SK-N-SH treated with all-trans-retinoic acid at 6 μM for 48 hours (cell line): ENCODE measurements around the gene CDC14B.

Source experiments
- ATAC-seq: fragments of 200-7000 bp; cut with Tn5 transposase; 3 replicates; pipeline ENCODE4 v1.9.1; 2020; ENCODE audit warnings: mild to moderate bottlenecking, moderate library complexity
- ARNTL ChIP-seq: fragments of 450-650 bp; formaldehyde crosslinking; IDR thresholded peaks from 2 replicates; pipeline ENCODE4 v1.5.0; 2020; ENCODE audit warnings: low read depth, mild to moderate bottlenecking, moderate library complexity, borderline replicate concordance
- BACH2 ChIP-seq: fragments of 250-450 bp; sonication (Bioruptor Pico); IDR thresholded peaks from 2 replicates; pipeline ENCODE4 v1.9.0; 2021; ENCODE audit warnings: mild to moderate bottlenecking, borderline replicate concordance
- CSDC2 ChIP-seq: fragments of 250-450 bp; sonication (Bioruptor Pico); IDR thresholded peaks from 2 replicates; pipeline ENCODE4 v1.5.0; 2020; ENCODE audit warnings: mild to moderate bottlenecking, moderate library complexity
- ESRRG ChIP-seq: fragments of 250-450 bp; sonication (Bioruptor Pico); IDR thresholded peaks from 2 replicates; pipeline ENCODE4 v1.6.1; 2021; ENCODE audit warnings: mild to moderate bottlenecking
- GLIS3 ChIP-seq: fragments of 250-450 bp; sonication (Bioruptor Pico); IDR thresholded peaks from 2 replicates; pipeline ENCODE4 v1.5.0; 2020; ENCODE audit warnings: mild to moderate bottlenecking, moderate library complexity
- ISL1 ChIP-seq: fragments of 250-450 bp; sonication (Bioruptor Pico); IDR thresholded peaks from 2 replicates; pipeline ENCODE4 v2.1.2; 2022; ENCODE audit warnings: mild to moderate bottlenecking, moderate library complexity
- OSR1 ChIP-seq: fragments of 250-450 bp; sonication (Bioruptor Pico); IDR thresholded peaks from 2 replicates; pipeline ENCODE4 v1.8.0; 2022; ENCODE audit warnings: moderate library complexity, mild to moderate bottlenecking, inconsistent platforms
- PPARA ChIP-seq: fragments of 250-450 bp; sonication (Bioruptor Pico); IDR thresholded peaks from 2 replicates; pipeline ENCODE4 v1.5.0; 2020; ENCODE audit warnings: mild to moderate bottlenecking, borderline replicate concordance
- RARB ChIP-seq: fragments of 250-450 bp; sonication (Bioruptor Pico); IDR thresholded peaks from 2 replicates; pipeline ENCODE4 v1.8.0; 2021; ENCODE audit warnings: mild to moderate bottlenecking, moderate library complexity
- SNAI2 ChIP-seq: fragments of 250-450 bp; sonication (Bioruptor Pico); IDR thresholded peaks from 2 replicates; pipeline ENCODE4 v1.5.0; 2020; ENCODE audit warnings: mild to moderate bottlenecking, moderate library complexity
- TCF4 ChIP-seq: fragments of 250-450 bp; sonication (Bioruptor Pico); IDR thresholded peaks from 2 replicates; pipeline ENCODE4 v1.8.0; 2021; ENCODE audit warnings: mild to moderate bottlenecking, moderate library complexity, borderline replicate concordance
- TOX ChIP-seq: fragments of 250-450 bp; sonication (Bioruptor Pico); IDR thresholded peaks from 2 replicates; pipeline ENCODE4 v1.8.0; 2021; ENCODE audit warnings: mild to moderate bottlenecking, moderate library complexity, borderline replicate concordance
- ZFP3 ChIP-seq: fragments of 250-450 bp; sonication (Bioruptor Pico); IDR thresholded peaks from 2 replicates; pipeline ENCODE4 v1.5.0; 2020; ENCODE audit warnings: mild to moderate bottlenecking, moderate library complexity
- ZFP30 ChIP-seq: fragments of 450-650 bp; formaldehyde crosslinking; IDR thresholded peaks from 2 replicates; pipeline ENCODE4 v1.5.0; 2022; ENCODE audit warnings: mild to moderate bottlenecking, moderate library complexity
- ZNF565 ChIP-seq: fragments of 450-650 bp; formaldehyde crosslinking; conservative IDR thresholded peaks from 2 replicates; pipeline ENCODE4 v1.5.0; 2020; ENCODE audit warnings: low read depth, mild to moderate bottlenecking, moderate library complexity
- ZNF70 ChIP-seq: fragments of 450-650 bp; formaldehyde crosslinking; IDR thresholded peaks from 2 replicates; pipeline ENCODE4 v1.5.0; 2020; ENCODE audit warnings: mild to moderate bottlenecking, moderate library complexity
- ZNF8 ChIP-seq: fragments of 450-650 bp; formaldehyde crosslinking; IDR thresholded peaks from 2 replicates; pipeline ENCODE4 v1.5.0; 2020; ENCODE audit warnings: mild to moderate bottlenecking, moderate library complexity
- TF ChIP-seq, protein P1 (sequence below): fragments of 250-450 bp; sonication (Bioruptor Pico); IDR thresholded peaks from 2 replicates; pipeline ENCODE4 v1.8.0; 2020; ENCODE audit warnings: mild to moderate bottlenecking, moderate library complexity, borderline replicate concordance
- TF ChIP-seq, protein P2 (sequence below): fragments of 250-450 bp; sonication (Bioruptor Pico); IDR thresholded peaks from 2 replicates; pipeline ENCODE4 v1.5.1; 2020; ENCODE audit warnings: low read depth, mild to moderate bottlenecking, moderate library complexity
- TF ChIP-seq, protein P3 (sequence below): fragments of 250-450 bp; sonication (Bioruptor Pico); IDR thresholded peaks from 2 replicates; pipeline ENCODE4 v1.8.0; 2021; ENCODE audit warnings: low read depth, mild to moderate bottlenecking, moderate library complexity, borderline replicate concordance
- TF ChIP-seq, protein P4 (sequence below): fragments of 250-450 bp; sonication (Bioruptor Pico); IDR thresholded peaks from 2 replicates; pipeline ENCODE4 v1.5.1; 2021; ENCODE audit warnings: mild to moderate bottlenecking, moderate library complexity
- TF ChIP-seq, protein P5 (sequence below): fragments of 250-450 bp; sonication (Bioruptor Pico); IDR thresholded peaks from 2 replicates; pipeline ENCODE4 v1.5.0; 2020; ENCODE audit warnings: mild to moderate bottlenecking, moderate library complexity

The CDC14B gene

DNA sequence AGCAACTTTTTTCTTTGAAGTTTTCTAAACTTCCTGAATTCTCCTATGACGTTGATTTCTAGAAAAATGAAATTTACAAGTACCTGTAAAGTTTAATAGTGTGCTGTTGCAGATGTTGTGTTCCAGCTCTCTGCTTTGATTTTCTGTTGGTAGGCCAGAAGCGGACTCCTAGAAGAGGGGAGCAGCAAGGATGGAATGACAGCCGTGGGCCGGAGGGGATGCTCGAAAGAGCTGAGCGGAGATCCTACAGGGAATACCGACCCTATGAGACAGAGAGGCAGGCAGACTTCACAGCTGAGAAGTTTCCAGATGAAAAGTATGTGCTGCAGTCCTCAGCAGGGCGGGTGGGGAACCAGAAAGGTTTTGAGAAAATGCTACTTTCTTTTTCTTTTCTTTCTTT is 161.4 kb downstream of the CDC14B start:
- ATAC-seq: no peak
- TF ChIP-seq ESRRG (CRISPR knock-in tag) (no peak), ISL1 (CRISPR knock-in tag) (no peak), CSDC2 (CRISPR knock-in tag) (no peak), RARB (CRISPR knock-in tag) (no peak), ARNTL (CRISPR knock-in tag) (no peak), ZNF8 (no peak), OSR1 (no peak), TOX (CRISPR knock-in tag) (no peak), SNAI2 (CRISPR knock-in tag) (no peak), TCF4 (CRISPR knock-in tag) (no peak), ZFP30 (no peak), ZFP3 (CRISPR knock-in tag) (no peak), ZNF70 (no peak), GLIS3 (CRISPR knock-in tag) (no peak), PPARA (CRISPR knock-in tag) (no peak)
- TF ChIP-seq, protein P1, sequence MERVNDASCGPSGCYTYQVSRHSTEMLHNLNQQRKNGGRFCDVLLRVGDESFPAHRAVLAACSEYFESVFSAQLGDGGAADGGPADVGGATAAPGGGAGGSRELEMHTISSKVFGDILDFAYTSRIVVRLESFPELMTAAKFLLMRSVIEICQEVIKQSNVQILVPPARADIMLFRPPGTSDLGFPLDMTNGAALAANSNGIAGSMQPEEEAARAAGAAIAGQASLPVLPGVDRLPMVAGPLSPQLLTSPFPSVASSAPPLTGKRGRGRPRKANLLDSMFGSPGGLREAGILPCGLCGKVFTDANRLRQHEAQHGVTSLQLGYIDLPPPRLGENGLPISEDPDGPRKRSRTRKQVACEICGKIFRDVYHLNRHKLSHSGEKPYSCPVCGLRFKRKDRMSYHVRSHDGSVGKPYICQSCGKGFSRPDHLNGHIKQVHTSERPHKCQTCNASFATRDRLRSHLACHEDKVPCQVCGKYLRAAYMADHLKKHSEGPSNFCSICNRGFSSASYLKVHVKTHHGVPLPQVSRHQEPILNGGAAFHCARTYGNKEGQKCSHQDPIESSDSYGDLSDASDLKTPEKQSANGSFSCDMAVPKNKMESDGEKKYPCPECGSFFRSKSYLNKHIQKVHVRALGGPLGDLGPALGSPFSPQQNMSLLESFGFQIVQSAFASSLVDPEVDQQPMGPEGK (CRISPR knock-in tag): no peak
- TF ChIP-seq, protein P2, sequence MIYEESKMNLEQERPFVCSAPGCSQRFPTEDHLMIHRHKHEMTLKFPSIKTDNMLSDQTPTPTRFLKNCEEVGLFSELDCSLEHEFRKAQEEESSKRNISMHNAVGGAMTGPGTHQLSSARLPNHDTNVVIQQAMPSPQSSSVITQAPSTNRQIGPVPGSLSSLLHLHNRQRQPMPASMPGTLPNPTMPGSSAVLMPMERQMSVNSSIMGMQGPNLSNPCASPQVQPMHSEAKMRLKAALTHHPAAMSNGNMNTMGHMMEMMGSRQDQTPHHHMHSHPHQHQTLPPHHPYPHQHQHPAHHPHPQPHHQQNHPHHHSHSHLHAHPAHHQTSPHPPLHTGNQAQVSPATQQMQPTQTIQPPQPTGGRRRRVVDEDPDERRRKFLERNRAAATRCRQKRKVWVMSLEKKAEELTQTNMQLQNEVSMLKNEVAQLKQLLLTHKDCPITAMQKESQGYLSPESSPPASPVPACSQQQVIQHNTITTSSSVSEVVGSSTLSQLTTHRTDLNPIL (CRISPR knock-in tag): no peak
- TF ChIP-seq, protein P3, sequence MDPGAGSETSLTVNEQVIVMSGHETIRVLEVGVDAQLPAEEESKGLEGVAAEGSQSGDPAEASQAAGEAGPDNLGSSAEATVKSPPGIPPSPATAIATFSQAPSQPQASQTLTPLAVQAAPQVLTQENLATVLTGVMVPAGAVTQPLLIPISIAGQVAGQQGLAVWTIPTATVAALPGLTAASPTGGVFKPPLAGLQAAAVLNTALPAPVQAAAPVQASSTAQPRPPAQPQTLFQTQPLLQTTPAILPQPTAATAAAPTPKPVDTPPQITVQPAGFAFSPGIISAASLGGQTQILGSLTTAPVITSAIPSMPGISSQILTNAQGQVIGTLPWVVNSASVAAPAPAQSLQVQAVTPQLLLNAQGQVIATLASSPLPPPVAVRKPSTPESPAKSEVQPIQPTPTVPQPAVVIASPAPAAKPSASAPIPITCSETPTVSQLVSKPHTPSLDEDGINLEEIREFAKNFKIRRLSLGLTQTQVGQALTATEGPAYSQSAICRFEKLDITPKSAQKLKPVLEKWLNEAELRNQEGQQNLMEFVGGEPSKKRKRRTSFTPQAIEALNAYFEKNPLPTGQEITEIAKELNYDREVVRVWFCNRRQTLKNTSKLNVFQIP (CRISPR knock-in tag): no peak
- TF ChIP-seq, protein P4, sequence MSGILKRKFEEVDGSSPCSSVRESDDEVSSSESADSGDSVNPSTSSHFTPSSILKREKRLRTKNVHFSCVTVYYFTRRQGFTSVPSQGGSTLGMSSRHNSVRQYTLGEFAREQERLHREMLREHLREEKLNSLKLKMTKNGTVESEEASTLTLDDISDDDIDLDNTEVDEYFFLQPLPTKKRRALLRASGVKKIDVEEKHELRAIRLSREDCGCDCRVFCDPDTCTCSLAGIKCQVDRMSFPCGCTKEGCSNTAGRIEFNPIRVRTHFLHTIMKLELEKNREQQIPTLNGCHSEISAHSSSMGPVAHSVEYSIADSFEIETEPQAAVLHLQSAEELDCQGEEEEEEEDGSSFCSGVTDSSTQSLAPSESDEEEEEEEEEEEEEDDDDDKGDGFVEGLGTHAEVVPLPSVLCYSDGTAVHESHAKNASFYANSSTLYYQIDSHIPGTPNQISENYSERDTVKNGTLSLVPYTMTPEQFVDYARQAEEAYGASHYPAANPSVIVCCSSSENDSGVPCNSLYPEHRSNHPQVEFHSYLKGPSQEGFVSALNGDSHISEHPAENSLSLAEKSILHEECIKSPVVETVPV (CRISPR knock-in tag): no peak
- TF ChIP-seq, protein P5, sequence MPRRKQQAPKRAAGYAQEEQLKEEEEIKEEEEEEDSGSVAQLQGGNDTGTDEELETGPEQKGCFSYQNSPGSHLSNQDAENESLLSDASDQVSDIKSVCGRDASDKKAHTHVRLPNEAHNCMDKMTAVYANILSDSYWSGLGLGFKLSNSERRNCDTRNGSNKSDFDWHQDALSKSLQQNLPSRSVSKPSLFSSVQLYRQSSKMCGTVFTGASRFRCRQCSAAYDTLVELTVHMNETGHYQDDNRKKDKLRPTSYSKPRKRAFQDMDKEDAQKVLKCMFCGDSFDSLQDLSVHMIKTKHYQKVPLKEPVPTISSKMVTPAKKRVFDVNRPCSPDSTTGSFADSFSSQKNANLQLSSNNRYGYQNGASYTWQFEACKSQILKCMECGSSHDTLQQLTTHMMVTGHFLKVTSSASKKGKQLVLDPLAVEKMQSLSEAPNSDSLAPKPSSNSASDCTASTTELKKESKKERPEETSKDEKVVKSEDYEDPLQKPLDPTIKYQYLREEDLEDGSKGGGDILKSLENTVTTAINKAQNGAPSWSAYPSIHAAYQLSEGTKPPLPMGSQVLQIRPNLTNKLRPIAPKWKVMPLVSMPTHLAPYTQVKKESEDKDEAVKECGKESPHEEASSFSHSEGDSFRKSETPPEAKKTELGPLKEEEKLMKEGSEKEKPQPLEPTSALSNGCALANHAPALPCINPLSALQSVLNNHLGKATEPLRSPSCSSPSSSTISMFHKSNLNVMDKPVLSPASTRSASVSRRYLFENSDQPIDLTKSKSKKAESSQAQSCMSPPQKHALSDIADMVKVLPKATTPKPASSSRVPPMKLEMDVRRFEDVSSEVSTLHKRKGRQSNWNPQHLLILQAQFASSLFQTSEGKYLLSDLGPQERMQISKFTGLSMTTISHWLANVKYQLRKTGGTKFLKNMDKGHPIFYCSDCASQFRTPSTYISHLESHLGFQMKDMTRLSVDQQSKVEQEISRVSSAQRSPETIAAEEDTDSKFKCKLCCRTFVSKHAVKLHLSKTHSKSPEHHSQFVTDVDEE (CRISPR knock-in tag): no peak

DNA sequence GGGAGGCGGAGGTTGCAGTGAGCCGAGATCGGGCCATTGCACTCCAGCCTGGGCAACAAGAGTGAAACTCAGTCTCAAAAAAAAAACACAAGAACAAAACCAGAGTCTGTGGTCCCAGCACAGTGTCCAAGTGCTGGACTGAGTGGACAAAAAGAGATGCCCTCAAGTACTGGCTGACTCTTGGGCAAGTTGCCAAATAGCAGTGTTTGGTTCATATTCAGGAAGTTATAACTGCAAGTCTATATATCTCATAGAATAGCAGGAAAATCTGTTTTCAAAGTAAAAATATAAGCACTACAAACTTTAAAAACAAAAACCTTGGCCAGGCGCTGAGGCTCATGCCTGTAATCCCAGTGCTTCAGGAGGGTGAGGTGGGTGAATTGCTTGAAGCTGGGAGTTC is 162.4 kb downstream of the CDC14B start:
- no peak for ATAC-seq
- TF ChIP-seq, protein P2 (CRISPR knock-in tag): no peak
- TF ChIP-seq CSDC2 (CRISPR knock-in tag) (no peak), ZNF565 (no peak), PPARA (CRISPR knock-in tag) (no peak), ISL1 (CRISPR knock-in tag) (no peak), ARNTL (CRISPR knock-in tag) (no peak), BACH2 (CRISPR knock-in tag) (no peak), ZNF8 (no peak)
- TF ChIP-seq, protein P1 (CRISPR knock-in tag): no peak
